Stimulated activated CD8-positive, alpha-beta memory T cell treated with anti-CD3 and anti-CD28 coated beads, Interleukin-7, amount 100 ng/mL, for 4 hours (primary cell): Measurements from ENCODE around the gene KIF26B.
"Not testable (repeated sequence)": the region's sequence is repeated elsewhere in the genome, so short reads cannot be mapped to it uniquely, and the experiment has no call there.

Experiments
- DNase-seq, 2 donors: peaks; one replicate each; pipeline ENCODE4 v3.0.0-alpha.2; 2020; ENCODE audit warnings: low read depth in 2 of 2

Gene KIF26B

DNA sequence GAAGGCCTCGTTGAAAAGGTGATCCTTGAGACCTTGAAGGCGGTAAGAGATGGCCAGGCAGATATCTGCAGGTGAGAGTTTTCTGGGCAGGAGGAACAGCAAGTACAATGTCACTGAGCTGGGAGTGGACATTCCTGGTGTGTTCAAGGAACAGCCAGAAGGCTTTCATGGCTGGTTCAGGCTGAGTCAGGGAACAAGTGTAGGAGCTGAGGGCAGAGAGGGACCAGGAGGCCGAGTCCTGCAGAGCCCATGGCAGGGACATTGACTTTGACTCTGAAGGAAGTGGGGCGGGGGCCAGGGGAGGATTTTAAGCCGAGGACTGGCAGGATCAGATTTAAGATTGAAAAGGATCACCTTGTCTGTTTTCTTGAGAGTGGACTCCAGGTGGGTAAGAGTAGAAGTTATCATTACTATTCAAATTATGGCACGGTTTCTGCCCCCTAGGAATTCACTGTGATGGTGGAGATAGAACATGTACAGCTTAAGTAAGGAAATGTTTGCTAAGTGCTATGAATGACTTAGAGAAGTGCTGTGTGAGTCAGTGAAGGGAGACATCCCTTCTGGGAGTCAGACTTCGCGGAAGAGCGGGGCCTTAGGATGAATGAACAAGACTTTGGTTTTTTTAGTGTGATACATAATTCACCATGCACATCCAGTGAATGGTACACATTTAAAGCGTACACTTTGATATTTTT, 202.3 kb downstream of the KIF26B start:
- no peak for DNase-seq

- not testable (repeated sequence) for DNase-seq
Measured at GRCh38 chr1:245359101-245359680, 204.4 kb downstream of the KIF26B start.

DNA sequence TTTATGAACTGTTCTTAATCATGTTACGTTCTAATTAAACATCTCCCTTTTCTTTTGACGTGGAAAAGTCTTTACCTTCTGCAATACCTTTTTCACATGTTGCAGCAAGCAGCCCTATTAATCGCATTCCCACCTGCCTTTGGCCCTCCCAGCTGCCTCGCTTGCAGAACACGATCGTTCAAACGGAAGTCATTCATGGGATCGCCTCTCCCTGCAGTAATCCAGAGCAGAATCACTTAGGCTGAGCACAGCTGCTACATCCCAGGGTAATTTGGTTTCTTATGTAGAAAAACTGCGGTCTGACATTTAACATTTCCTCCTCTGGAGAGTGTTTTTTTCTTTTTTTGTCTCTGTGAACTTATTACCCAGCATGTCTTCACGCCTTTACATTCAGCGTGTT, 206.3 kb downstream of the KIF26B start:
- no peak for DNase-seq

GRCh38 chr1:245361951-245362350, 207.2 kb downstream of the KIF26B start:
- DNase-seq: no peak

- DNase-seq: no peak
Measured at GRCh38 chr1:245363461-245364200, 208.8 kb downstream of the KIF26B start.

- DNase-seq: no peak
Measured at GRCh38 chr1:245365095-245366020, 210.6 kb downstream of the KIF26B start.

- no peak for DNase-seq
Measured at GRCh38 chr1:245366886-245367285, 212.1 kb downstream of the KIF26B start.

DNA sequence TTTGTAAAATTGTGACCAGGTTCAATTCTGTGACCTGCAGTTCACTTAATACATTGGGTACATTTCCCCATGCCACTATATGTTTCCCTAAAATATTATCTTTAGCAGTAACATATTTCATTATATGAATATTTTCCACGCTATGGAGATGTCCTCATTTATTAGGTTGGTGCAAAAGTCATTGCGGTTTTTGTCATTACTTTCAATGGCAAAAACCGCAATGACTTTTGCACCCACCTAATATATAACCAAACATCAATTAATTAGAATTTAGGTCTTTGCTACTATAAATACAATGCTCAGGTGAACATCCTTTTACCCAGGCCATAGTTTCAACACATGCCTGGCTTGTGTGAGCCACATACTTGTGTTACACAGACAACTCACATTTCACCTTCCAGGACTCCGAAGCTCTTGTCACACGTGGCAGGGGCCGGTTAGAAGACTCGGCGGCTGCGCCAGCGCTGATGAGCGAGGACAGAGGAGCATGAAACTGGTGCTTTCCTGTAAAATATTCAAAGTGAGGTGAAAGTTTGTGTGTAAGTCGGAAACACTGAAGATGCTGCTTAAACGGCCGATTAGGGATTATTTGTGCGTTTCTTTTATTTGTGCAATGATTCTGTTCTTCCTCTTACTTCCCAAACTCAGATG, 215.5 kb downstream of the KIF26B start:
- DNase-seq: no peak

DNA sequence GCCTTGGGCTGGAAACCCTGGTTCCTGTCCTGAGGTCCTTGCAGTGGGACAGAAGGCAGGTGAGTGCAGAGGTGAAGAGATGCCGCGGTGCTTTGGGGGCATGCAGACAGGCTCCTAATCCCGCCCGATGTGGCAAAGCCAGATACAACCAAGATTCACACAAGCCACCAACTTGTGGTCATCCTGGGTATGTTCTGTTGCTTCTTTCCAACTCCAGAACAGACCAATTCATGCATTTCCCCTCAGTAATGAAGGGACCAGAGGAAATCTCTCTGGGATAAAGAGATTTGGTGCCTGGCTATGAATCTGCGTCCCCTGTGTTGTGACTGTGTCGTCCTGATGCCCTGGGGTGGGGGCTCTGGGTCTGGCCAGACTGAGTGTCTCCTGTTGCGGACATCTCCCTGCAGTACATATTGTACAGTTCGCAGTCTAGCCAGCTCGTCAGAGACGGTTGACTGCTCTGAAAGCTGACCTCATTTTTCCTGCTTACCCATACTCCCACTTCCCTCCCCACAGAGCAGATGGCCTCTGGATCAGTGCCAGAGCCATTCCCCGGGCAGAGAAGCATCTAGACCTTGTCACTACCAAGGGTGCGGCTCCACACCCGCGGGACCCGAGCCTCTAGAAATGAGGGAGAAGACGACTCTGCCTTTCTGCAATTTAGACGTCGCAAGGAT, 216.3 kb downstream of the KIF26B start:
- DNase-seq: no peak

DNA sequence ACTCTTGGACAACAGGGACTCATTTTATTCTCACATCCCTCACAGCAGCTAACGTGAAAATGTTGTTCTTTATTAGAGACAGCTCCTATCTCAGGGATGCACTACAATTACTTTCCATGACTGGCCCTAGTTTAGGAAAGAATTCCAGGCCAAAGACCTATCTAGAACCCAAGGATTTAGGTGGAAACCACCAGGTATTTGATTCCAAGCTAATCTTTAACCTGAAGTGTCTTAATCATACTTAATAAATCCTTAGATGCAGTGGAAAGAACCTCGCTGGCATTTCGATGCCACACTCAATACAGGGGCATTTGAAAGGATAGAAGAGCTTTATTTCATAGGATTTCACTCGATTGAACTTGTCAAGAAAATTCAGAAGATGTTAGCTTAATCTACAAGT, 218.3 kb downstream of the KIF26B start:
- DNase-seq: no peak

- no peak for DNase-seq
Measured at GRCh38 chr1:245375789-245376460, 221.1 kb downstream of the KIF26B start.

- no peak for DNase-seq
Measured at GRCh38 chr1:245377854-245378253, 223.1 kb downstream of the KIF26B start.

DNA sequence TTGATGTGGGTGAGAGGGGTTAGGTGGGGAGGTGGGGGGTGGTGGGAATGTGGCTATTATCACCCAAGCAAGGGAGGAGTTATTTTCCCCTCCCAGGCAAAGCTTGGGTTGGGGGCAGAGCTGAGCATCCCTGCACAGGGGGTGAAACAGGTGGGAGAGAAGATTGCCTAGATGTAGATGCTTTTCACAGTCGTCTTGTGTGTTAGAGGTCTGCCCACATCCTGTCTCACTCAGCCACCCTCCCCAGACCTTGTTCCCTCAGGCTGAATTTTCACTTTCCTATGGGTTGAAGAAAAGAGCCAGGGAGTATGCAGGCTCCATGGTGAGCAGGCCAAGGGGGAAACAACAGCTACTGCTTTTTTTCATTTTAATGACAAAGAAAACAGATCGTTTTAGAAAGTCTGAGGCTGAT, 223.5 kb downstream of the KIF26B start:
- peak in 1 of 2 donors; percentile 2 for DNase-seq

- no peak for DNase-seq
Measured at GRCh38 chr1:245378745-245379144, 224.0 kb downstream of the KIF26B start.

DNA sequence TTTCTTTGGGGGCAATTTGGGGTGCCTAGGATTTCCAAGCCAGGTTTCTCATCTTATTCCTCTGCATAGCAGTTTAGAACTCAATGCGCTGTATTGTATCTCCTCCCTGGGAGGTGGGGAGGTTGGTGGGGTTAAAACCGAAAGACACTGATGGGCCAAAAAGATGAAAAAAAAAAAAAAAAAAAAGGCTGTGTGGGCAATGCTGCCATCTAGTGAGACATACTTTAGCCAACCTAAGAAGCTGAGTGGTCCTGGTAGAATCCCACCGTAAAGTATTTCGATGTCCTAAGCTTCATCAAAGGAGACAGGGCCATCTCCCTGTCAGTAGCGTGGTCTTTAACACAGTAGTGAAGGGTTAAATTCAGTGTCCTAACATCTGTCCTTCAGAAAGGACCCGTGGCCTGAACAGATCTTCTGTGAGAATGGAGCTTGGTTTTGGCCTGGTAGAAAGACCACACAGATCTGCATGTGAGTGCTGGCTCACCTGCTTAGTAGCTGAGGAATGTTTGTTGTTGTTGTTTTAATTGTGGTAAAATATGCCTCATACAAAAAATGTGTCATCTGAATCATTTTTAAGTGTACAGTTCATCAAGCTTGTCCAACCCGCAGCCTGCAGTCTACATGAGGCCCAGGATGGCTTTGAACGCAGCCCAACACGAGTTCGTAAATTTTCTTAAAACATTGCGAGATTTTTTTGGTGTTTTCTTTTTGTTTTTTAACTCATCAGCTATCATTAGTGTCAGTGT, 226.2 kb downstream of the KIF26B start:
- no peak for DNase-seq

- DNase-seq: no peak
Measured at GRCh38 chr1:245382981-245383380, 228.2 kb downstream of the KIF26B start.

DNA sequence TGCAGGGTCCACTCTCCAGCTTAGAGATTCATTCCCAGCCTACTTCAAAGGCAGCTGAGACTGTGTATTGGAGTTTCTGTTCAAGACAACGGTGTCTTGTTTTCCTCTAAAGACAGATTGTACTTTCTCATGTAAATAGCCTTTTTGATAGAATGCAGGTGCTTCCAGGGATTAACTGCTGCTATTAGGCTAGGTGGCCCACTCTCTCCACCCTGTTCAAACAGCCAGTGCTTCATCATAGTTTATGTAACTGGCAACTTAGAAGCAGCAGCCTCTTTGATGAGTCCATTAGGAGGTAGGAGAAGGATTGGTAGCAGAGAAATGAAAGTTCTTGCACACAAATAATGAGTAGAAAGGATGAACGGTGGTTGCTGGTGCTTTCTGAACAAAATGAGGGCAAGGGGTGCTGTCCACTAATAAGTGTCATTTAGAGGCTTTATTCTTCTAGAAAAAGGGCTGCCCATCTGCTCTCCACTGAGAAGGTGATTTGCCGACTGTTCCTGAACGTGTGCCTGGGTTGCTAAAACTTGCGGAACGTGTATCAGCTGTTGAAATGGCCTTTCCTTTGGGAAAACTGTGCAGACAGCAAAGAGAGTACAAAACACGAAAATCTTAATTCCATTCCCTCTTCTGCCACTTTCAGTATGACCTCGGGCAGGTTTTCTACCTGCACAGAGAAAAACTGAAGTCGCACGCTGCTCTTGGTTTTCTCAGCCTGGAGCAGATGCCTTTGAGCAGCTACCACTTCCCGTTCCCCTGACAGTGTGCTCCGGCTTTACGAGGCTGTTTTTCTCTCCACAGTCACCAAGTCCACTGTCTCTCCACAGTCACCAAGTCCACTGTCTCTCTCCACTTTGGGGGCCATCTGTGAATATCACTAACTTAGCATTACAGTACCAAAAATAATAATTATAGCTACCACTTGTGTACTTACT, 228.9 kb downstream of the KIF26B start:
- DNase-seq: no peak

DNA sequence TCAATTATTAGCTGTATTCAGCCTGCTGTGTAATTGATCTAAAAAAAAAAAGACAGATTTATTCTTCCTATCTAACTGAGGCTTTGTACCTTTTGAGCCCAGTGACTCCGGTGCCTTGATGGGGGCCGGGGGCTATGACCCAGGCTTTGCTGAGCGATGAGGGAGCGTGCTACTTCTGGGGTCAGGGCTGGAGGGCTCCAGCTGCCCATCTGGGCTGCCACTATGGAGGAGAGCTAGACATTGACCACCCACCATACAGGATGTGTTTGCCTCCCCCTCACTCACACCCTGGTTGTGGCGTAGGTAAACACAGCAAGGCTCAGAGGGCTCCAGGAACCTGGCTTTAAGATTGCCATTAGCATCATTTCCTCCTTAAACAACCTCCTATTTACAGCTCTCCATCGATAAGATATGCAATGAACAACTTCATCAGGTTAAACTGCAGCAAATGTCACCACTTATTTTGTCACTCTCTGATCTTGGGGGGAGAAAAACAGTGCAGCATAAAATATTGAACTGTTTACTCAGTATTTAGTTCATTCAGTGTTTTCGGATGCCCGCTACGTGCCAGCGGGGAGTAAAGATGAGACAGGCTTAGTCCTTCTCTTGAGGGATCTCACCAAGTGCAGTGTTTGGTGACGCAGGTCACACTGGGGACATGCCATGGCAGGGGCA, 231.6 kb downstream of the KIF26B start:
- DNase-seq: no peak
